GM10266 (cell line): ENCODE measurements around the gene ZSCAN21.

Experiments used
- DNase-seq: peaks from one replicate; pipeline ENCODE4 v3.0.0; 2012; ENCODE audit errors: extremely low spot score
- CTCF ChIP-seq: IDR thresholded peaks from 2 replicates; pipeline ENCODE4 v1.5.1; 2012; ENCODE audit warnings: mild to moderate bottlenecking, low read depth; ENCODE audit not compliant: control insufficient read depth, insufficient read depth; ENCODE audit errors: missing control alignments

Gene ZSCAN21

GRCh38 chr7:100077205-100077604 is 27.6 kb downstream of the ZSCAN21 start:
- DNase-seq = no peak
- no peak for TF ChIP-seq CTCF

- DNase-seq = no peak
- TF ChIP-seq CTCF = no peak
Observed at GRCh38 chr7:100079024-100079560, 29.5 kb downstream of the ZSCAN21 start.

GRCh38 chr7:100080907-100081534 is 31.4 kb downstream of the ZSCAN21 start:
- DNase-seq = no peak
- TF ChIP-seq CTCF = no peak

- peak; percentile 96 for TF ChIP-seq CTCF
- DNase-seq = peak; percentile 95
Observed at GRCh38 chr7:100081535-100082102, 32.0 kb downstream of the ZSCAN21 start, which contains the start of gene ZNF3. TSS of gene ZNF3 (minus strand) at chr7:100081723. CDS start at chr7:100077357, 4,366 bp downstream.

GRCh38 chr7:100082978-100083377 is 33.4 kb downstream of the ZSCAN21 start:
- DNase-seq = no peak
- no peak for TF ChIP-seq CTCF

GRCh38 chr7:100085515-100085914 is 35.9 kb downstream of the ZSCAN21 start:
- TF ChIP-seq CTCF = no peak
- DNase-seq = no peak
